AG09319 (cell line): ENCODE results near the gene SLC19A2.

ENCODE experiments used
- DNase-seq: peaks from one replicate; pipeline ENCODE4 v3.0.0-alpha.2; 2010; ENCODE audit warnings: low read depth; ENCODE audit errors: extremely low read depth
- TF ChIP-seq, protein P1 (sequence below): IDR thresholded peaks from 2 replicates; pipeline ENCODE4 v1.5.1; 2011; ENCODE audit warnings: low read depth, mild to moderate bottlenecking, inconsistent platforms, low read length, moderate library complexity

SLC19A2 gene

GRCh38 chr1:169461390-169462000, 24.2 kb downstream of the SLC19A2 start:
- DNase-seq: no peak
- TF ChIP-seq, protein P1, sequence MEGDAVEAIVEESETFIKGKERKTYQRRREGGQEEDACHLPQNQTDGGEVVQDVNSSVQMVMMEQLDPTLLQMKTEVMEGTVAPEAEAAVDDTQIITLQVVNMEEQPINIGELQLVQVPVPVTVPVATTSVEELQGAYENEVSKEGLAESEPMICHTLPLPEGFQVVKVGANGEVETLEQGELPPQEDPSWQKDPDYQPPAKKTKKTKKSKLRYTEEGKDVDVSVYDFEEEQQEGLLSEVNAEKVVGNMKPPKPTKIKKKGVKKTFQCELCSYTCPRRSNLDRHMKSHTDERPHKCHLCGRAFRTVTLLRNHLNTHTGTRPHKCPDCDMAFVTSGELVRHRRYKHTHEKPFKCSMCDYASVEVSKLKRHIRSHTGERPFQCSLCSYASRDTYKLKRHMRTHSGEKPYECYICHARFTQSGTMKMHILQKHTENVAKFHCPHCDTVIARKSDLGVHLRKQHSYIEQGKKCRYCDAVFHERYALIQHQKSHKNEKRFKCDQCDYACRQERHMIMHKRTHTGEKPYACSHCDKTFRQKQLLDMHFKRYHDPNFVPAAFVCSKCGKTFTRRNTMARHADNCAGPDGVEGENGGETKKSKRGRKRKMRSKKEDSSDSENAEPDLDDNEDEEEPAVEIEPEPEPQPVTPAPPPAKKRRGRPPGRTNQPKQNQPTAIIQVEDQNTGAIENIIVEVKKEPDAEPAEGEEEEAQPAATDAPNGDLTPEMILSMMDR: no peak

DNA sequence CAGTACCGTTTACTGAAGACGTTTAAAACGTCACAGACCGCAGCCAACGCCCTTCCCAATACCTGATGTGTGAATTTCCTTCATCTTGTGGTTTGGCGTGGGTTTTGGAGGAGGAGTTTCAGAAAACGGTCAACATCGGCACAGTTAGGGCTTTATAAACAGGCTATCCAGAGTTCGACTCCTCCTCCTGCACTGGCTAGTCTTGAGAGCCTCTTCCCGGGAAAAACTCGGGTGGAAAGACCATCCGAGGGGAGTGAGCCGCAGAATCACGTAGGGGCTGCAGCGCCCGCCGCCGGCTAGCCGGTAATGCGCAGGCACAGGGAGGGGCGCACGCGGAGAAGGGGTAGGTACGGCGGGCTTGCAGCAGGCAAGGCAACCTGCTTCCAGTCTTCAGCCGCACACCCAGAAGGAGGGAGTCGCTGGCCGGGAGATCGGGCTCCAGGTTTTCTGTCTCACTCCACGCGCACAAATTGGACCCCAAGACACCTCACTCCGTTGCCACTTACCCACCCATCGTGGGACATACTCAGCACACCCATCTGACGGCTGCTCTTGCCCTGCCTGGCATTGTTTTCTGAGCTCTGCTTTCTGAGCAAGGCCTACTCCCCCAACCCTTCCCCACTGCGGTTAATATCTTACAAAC, 25.4 kb downstream of the SLC19A2 start:
- no peak for DNase-seq
- TF ChIP-seq, protein P1: no peak

GRCh38 chr1:169457443-169457842, 28.3 kb downstream of the SLC19A2 start:
- TF ChIP-seq, protein P1: no peak
- no peak for DNase-seq

DNA sequence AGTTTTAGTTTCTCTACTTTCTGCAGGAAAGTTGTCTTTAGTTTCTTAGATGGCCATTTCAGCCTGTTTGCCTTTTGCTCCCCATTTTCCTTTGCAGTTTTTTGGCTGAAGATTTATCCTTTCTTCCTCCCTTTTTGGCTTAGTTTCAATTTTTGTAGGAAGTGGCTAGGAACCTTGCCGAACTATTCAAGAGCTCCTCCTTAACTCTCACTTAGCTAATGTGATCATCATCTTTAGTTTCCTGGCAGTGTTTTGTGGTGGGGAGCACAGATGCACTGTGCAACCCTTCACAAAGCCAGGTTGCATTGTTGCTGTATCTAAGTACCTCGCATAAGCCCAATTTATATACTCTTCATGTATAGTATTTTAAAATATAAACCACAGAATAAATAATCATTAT, 29.7 kb downstream of the SLC19A2 start:
- TF ChIP-seq, protein P1: no peak

GRCh38 chr1:169452921-169453320, 32.8 kb downstream of the SLC19A2 start:
- no peak for DNase-seq
- TF ChIP-seq, protein P1: no peak

More for the DNA sequence above, 29.7 kb downstream of the SLC19A2 start:
- DNase-seq: no peak

DNA sequence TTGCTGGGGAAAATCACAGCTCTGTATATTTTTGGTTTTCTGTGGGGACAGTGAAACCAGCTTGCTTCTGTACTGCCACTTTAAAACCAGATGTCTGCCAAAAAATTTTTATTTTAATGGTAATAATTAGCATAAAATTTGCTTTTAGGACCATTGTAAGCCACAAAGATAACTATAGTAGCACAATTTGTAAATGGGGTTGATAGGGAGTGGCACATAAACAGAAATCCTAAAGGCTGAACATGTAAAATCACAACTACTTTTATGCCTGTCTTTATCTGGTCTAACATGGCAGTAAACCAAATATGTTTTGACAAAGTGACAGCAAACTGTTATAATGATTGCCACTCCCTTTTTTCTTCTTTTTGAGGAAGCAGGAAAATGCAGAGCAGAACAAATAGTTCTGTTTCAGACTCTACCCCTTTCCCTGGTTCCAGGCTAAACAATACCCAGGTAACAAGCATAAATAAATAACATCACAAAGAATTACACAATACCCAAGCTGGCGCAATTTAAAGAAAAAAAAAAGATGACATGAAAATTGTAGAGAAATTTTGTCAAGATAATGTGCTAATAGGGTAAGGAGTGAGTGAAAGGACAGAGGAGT, 34.4 kb downstream of the SLC19A2 start:
- TF ChIP-seq, protein P1: no peak
- no peak for DNase-seq

DNA sequence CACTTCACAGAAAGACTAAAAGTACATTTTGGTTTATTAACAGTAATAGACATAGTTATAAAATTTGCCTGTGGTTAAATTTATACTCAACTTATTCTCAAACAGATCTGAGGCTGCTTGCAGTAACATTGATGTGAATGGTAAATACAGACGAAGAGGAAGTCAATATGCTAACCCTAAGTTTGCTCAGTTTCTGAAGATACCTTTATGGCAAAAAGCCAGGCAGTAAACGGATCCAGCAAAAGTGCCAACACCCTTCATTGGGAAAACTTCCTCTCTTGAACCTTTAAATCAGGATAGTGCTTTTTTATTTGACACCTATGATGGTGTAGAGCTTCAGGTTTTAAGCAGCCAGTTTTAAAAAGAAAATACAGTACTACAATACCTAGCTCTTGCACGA, 41.8 kb downstream of the SLC19A2 start:
- TF ChIP-seq, protein P1: no peak
- DNase-seq: no peak
